ENCODE results near the gene PSMG4.

Gene PSMG4

DNA sequence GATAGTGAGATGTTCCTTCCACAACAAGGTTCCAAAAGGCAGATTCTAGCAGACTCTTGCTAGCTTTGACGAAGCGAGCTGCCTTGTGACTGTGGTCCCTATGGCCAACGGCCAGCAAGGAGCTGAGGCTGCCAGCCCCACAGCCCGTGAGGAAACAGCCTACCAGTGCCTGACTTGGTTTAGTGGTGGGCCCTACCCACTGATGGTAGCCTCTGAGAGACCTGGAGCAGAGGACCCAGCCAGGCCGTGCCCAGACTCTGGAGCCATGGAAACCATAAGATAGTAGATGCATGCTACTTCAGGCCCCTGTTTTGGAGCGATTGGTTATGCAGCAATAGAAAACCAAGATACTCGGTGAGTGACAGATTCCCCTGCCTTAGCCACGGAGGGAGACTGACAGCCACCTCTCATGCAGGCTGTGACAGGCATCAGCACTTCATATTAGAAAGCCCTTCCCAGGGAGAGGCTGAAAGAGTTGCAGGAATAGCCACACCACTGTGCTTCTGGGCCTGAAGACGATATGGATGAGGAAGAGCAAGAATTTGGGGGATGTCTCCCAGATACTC, 19.2 kb downstream of the PSMG4 start:
- no peak for DNase-seq

DNA sequence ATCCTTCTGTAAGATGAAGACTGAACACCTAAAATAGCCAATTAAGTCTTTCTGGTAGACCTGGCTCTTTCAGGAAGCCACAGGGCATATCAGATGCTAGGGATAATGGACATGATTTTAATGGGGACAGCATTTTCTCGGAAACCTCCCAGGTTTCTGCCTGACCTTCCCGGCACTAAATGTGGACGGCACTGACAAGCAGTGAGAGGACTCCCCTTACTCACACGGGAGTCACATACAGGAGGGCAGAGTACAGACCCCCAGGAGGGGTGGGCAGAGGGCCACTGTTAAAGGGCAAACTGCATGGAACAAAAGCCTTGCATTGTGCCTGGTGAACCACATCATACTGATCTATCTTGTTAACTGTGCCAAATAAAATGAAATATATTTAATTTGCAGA, 19.9 kb downstream of the PSMG4 start:
- no peak for DNase-seq

DNA sequence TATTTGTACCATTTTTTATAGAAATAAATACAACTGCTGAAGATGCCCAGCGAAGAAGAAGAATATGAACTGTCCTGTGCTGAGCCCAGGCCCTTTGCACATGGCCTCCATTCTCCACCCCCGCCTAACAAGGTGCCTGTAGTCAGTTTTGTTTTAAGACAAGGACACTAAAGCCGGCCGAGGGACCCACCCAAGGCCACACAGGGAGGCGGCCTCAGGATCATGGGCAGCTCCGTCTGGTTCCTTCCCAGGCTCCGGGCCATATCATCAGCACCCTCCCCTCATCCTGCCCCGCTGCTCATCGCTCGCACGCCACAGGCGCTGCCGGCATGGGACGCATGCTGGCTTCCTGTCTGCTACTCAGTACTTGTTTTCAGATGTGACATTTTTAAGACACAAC, 21.3 kb downstream of the PSMG4 start:
- DNase-seq: no peak

DNA sequence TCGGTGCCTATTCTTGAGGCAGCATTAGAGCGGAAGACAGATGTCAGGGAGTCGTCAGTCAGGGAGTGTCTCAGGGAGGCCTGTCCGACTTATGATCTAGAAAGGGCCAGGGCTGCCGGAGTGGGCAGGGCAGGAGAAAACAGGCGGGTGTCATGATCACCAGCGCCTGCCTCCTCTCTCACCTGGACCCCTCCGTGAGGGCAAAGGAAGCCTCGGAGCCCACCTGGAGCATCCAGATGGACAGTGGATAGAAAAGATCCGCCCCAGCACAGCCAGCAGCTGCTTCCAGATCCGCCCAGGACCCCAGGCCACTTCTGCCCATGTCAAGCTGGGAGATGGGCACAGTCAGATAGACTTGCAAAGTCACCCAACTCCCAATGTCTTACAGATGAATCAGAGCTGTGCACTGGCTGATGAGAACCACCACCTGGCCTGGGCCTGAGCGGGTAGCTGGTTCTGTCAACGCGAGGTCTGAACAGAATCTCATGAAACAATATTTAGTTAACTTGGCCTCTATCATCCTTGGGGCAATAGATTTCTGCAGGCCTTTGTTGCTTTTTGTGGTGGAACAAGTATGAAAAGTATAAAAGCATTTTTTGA, 22.2 kb downstream of the PSMG4 start:
- DNase-seq: no peak

DNA sequence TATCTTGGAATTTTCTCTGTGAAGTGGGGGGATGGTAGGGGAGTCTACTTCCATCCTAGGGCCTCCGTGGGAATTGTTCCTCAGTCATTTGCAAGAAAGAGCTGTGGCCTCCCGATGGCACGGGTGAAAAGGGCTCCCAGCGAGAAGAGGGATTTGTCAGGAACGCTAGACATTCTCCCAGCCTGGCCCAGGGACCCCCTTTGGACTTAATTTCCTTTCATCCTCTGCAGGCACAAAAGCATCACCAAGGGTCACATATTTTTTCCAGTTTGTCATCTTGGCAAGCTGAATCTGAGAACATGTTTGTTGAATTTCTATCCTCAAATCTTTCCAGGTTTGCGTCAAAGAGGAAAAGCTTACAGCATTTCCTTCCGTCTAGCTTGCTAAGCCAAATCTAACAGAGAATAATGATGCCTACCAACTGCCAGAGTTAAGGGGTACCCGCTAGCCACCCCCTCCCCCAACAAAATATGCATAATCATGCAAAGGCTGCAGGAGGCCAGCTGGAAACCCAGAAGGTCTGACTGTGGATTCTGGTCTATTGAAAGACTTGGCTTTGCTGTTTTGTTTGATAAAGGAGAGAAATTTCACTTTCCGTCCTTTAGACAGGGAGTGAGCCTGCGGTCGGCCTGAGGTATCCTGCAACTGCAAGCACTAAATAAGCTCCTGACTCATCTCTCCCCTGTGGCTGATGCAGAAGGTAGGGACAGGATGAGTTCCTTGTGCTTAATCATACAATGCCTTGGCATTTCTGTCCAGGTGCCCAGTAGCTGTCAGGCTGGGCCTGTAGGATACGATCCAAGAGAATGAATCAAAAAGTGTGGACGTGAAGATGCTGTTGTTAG, 23.1 kb downstream of the PSMG4 start:
- no peak for DNase-seq

DNA sequence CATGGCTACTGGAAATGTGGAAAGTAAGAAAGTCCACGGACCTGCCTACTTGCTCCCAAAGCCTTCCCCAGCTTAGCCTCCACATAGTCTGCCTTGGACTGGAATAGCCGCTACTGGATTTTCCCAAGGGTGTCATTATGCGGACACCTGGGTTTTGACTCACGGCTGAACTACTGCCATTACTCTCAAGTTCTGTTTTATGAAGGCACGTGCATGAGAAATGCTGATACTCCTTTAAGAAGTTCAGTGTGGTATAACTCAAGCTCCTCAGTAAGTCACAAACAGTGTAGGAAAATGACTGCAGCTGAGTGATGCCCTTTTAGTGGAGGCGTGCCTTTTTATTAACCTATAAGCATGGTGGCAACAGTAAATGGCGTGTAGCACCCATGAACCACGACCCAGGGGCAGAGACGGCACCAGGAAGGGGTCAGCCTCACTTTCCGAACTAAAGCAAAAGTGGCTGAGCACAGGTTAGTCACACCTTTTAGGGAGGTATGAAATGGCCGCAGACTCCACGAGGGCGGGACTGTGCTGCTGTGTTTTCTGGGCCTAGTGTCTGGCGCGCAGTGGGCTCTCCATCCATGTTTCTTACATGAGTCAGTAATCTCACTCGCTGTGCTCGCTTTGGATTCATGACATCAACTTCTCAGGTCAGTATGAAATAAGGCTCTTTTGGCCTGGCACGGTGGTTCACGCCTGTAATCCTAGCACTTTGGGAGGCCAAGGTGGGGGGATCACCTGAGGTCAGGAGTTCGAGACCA, 23.9 kb downstream of the PSMG4 start:
- no peak for DNase-seq

DNA sequence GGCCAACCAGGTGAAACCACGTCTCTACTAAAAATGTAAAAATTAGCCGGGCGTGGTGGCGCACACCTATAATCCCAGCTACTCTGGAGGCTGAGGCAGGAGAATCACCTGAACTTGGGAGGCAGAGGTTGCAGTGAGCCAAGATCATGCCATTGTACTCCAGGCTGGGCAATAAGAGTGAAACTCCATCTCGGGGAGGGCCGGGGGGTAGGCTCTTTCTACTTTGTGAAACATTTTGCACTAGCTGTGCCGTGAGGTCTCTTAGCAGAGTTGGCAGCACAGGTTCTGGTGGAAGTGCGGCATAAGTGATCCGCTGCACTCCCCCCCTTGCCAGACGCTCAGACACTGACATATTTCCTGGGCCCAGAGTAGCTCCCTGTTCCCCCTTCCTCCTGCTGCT, 24.5 kb downstream of the PSMG4 start:
- no peak for DNase-seq

DNA sequence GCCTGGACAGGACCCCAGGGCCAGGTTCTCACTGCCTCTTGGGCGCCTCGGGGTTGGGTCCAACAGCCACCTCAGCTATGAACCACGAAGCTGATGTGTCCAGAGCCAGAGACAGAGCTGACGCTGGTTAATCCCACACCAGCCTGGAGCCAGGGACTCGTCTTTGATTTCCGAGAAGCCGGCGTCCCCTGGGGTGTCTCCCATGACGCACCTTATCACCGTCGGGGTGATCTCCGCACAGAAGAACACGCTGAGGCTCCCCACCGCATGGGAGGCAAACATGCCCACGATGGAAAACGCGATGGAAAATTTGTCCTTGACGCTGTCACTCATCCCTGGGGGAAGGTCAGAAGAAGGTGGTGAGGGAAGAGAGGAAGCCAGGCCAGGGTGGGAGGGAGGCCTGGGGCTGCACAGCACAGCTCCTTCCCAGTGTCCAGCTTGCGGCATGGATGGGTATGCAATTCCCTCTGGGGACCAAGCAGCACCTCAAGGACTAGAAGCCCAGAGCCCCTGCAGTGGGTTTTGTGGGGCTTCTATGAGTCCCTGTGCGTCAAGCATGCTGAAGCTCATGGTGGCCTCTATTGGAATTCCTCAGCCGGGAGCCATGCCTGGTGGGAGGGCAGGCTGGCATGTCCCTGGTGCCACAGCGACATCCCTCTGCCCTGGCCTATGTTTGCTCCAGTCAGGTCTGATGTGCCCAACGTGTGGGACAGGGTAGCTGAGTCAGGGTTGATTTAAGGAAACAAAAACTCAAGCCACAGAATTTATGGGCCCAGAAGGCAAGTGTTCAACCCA, 25.1 kb downstream of the PSMG4 start:
- DNase-seq: no peak

DNA sequence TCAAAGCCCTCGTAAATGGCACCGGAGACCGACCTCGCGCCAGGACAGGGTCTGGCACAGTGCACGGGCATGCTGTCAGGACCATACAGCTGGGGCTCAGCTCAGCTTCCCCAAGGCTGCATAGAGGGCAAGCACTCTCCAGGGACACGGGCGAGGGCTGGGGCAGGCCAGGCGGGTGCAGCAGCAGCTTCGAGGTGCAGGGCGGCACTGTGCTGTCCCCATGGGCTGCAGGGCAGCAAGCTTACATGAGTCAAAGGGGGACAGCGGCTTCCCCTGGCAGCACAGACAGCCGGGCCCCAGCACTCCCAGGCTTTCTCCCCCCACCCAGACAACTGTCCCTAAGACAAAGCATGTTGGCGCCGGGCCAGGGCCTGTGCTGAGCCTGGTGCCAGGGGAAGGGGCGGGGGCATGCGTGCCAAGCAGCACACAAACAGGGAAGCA, 25.7 kb downstream of the PSMG4 start:
- DNase-seq: no peak

DNA sequence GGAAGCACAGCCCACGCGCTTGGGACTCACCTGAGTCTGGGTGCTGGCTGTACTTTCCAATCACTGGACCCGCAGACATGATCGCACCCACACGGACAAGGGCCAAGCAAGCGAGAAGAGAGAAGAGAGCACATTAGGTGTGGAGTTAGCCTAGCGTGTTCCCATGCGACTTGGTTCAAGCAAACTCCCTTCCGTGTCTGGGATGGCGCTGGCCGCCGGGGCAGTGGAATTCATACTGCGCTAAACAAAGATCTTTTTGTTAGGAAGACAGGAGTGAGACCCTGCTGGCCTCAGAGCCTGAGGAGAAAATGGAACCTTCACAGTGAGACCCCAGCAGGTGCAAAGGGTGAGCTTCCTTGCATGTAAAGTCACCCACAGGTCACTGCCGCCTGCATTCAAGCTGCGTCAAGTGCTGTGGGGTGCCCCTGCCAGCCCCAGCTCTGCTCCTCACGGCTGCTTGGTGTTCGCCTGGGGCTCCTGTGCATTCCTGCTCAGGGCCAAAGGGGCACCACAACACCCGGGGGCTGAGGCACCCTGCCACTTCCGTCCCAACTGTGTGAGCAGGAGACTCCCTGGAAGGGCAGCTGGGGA, 26.4 kb downstream of the PSMG4 start:
- DNase-seq: no peak

DNA sequence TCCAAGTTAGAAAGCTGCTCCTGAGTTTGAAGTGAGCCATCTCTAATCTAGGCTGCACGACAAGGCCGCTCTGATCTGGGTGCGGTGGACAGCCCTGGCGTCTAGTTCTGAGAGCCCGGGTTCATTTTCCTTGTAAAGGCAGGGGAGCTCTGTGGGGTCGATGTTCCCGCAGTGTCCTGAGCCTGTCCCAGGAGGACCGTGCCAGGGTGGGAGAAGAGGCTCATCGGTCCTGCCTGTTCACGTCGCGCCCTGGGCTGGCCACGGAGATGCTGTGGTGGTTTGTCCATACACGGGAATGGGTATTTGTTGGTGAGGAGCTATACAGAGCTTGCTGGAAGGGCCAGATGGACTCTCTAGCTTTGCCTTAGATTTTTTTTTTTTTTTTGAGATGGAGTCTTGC, 27.0 kb downstream of the PSMG4 start:
- no peak for DNase-seq

DNA sequence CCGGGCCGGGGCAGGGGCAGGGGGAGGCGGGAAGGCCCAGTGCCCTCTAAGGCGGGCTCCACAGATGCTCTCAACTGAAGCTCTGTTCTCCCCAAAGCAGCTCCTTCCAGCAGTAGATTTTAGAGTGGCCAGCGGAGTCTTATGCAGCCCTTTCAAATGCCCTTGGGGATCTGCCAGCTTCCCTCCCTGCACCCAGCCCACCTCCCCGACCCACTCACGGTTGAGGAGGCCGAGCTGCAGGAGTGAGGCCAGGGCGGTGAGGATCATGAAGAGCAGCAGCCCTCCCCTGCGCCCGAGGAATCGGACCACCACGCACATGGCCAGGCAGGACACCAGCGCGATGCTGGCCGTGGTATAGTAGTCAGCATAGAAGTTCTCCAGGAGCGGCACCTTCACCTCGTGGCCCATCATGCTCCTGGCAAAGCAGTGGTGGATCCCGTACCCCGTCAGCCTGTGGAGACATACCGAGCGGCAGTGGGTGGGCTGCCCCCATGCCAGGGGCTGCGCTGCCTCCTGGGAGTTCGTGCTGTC, 28.0 kb downstream of the PSMG4 start:
- no peak for DNase-seq

DNA sequence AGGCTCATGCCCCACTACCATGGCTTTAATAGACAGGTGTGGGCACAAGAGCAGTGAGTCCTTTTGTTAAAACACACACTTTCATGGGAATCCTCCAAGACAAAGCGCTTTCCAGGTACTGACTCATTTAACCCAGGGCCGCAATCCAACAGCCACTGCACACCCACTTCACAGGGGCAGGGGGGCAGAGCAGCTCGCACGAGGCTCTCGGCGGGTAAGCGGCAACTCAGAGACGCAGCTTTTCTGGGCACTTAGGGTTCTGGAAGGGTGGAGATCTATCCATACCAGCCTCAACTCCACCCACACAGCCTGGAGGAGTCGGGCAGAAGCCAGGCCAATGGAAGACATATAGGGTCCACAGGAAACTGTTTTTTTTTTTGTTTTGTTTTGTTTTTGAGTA, 28.6 kb downstream of the PSMG4 start:
- no peak for DNase-seq

DNA sequence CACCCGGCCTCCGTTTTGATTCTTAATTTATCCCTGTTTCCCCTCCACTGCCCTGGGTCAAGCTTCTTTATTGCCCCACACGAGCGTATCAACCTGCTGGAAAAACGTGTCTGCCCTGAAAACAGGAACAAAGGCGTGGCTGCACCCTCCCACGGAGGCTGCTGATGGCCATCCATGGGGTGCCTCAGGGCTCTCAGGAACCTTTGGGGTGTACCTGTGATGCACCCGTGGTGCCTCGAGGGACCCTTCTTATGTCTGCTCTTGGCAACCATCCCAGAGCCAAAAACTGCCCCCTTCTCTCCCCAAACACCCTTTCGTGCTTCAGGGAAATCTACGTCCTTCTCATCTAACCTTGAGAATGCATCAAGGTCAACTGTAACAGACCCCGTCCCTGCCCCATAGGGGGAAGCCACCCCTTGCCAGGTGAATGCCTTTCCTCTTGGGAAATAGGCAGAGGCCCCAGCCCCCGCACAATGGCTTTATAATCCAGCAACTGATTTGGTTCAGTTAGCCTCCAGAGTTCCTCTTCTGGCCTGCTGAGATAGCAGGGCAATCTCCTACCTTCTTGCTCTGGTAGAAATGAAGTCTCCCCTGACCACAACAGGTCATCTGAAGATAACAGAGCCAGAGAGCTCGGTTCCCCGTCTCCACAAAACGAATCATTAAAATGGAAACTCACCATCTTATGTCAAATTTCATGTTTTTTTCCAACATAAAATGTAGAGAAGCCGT, 29.4 kb downstream of the PSMG4 start:
- DNase-seq: no peak

DNA sequence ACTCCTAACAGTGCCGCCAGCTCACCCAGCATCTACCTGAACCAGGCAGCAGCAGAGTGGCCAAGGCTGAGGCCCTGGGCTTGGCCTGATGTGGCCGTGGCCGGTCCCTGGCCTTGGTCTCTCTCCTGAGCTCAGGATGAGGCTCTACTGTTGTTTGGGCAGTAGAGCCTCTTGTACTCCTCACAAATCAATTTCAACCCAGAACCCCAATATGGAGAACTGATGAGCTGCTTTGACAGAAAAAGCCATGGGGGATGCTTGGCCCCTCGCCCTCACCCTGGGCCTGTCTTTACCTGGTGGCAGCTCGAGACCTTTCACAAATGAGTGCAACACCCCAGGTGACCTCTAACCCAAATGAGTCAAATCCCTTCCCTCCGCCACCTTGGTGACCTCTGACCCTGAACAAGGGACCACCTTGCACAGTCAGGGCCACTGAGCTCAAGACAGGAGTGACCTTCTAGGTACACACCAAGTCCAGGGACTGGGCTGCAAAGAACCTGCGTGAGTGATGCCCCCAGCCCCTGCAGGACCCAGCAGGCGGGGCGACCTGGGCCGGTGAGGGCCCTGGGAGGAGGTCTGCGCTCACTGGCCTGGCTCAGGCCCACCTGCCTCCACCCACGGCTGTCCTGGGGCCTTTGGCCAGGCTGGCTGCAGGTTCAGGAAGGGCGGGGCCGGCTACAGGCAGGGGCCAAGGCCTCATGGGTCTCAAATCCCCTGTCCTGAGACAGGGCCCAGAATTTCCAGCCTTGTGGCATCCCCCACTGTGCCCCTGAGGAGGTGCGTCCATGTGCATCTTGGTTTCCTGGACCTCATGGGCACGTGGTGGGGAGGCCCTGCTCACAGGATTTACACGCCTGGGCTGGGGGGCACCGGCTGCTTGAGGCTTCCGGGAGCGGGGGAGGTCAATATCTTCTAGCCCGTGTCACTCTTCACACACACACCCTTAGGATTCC, 30.2 kb downstream of the PSMG4 start:
- DNase-seq: no peak

DNA sequence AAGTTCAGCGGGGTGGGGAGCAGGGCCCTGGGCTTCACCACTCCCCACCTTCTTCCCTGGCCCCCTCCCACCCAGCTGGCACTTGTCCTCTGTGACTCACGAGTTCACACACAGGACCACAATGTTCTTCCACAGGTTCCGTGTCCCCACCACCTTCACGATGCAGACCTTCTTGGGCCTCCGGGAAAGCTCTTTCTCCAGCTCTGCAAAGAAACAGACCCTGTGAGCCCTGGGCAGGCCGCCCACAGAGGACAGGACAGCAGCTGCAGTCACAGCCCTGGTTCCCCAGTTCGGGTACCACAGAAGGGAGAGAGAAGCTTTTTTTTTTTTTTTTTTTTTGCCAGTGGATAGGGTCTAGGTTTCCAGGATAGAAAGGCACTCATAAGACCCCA, 30.9 kb downstream of the PSMG4 start:
- DNase-seq: no peak

DNA sequence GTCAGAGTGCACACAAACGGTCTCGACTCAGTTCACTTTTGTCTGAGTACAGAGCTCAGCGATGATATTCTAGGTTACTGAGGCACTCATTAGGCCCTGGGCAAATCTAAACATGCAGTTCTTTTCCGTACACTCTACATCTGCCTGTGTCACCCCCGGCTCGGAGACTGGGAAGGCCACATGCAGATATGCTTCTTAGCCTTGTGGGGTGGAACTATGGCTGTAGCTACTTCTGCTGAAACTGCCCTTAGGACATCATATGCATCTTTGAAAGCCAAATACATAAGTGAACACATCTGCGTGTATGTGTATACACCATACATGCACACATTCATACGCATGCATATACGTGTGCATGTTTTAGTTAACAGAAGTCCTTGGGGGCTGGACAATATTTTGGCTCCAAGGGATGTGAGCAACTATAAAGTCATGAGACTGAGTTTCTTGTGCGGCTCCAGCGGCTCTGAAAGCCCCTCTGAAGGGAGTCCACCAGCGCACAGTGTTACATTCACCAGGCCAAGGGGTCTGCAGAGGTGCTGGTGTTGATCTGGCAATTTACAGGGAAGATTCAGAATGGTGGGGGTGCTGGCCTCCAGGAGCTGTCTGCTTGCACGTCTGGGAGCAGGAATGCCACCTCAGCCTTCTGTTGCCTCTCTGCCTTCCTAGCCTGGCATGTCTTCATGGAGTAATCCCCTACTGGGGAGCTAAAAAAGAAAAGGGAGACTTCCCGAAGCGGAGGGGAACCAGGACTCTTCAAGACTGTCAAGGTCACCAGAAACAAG, 31.6 kb downstream of the PSMG4 start:
- DNase-seq: no peak

DNA sequence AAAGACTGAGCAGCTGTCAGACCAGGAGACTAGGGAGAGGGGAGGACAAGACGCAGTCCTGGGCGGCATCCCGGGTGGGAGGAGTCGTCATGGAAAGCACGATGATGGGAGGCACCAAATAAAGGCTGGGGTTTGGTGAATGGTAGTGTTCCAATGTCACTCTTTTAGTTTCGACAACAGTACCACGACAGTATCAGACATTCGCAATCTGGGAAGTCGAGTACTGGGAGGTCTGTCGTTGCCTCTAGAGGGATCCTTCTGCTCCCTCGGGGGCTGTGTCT, 32.1 kb downstream of the PSMG4 start:
- no peak for DNase-seq

DNA sequence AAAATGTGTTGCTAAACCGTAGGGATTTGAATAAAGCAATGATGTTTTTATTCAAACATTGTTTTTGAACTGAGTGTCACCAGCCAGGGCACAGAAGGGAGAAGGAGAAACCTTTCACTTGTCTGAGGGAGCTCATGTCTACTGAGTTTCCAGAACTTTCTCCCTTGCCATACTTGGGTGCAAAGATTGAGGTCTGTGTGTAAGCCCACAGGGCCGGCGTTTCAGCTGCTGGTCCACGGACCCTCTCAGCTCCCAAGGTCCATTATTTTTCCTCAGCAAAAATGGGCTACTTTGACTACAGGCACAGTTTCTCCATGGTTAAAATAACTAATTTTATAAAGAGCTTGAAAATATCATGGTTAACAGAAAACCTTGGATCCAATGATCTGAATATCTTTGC, 32.6 kb downstream of the PSMG4 start:
- no peak for DNase-seq

DNA sequence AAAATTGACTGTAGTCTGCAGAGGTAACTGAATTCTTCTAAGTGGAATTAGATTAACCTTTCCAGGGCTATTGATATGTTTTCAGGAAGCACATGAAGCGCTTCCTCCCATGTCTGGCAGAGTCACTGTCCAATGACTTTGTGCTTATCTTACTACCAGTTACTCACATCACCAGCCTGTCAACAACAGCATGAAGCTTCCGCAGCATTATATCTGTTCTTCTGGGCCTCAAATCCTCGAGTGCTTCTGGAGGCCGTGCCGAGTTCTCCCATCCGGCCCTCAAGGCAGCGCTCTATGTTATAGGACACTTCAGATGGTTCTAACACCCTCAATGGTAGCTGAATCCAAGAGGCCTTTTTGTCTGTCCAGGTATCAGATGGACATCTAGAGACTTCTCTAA, 33.2 kb downstream of the PSMG4 start:
- no peak for DNase-seq

Measured in NCI-H1694 treated with DMSO at 0.1 percent for 48 hours (cell line).